ENCODE results near the gene SLC44A5.

Gene SLC44A5

GRCh38 chr1:75611014-75611413 lies at the start of gene SLC44A5:
SLC44A5 (minus strand) TSS chr1:75611114; CDS start chr1:75541447, 69,667 bp downstream.
- TF ChIP-seq EP300 (IDR thresholded peaks at IDR 0.05; ENCODE audit: borderline replicate concordance) (no peak), EGR1 (IDR thresholded peaks at IDR 0.05) (no peak), FOXM1 (IDR thresholded peaks at IDR 0.05; ENCODE audit: borderline replicate concordance, low read depth) (no peak), REST (IDR thresholded peaks at IDR 0.05; ENCODE audit: low read depth) (no peak), TAF1 (IDR thresholded peaks at IDR 0.05; ENCODE audit: low read depth) (no peak), YY1 (IDR thresholded peaks at IDR 0.05; ENCODE audit: low read depth) (no peak), TCF12 (IDR thresholded peaks at IDR 0.05; ENCODE audit: low read depth) (no peak), CEBPB (IDR thresholded peaks at IDR 0.05) (no peak)

GRCh38 chr1:75655931-75656330 lies 45.0 kb upstream of the SLC44A5 start:
- TF ChIP-seq CREB1 (IDR thresholded peaks at IDR 0.05; ENCODE audit: low read depth) (no peak), MAX (IDR thresholded peaks at IDR 0.05) (no peak), EP300 (IDR thresholded peaks at IDR 0.05; ENCODE audit: borderline replicate concordance) (no peak), REST (IDR thresholded peaks at IDR 0.05; ENCODE audit: low read depth) (no peak), TEAD4 (IDR thresholded peaks at IDR 0.05) (no peak), ZBTB7A (IDR thresholded peaks at IDR 0.05; ENCODE audit: low read depth) (no peak), RAD21 (IDR thresholded peaks at IDR 0.05; ENCODE audit: low read depth) (no peak)
- TF ChIP-seq, protein P1, sequence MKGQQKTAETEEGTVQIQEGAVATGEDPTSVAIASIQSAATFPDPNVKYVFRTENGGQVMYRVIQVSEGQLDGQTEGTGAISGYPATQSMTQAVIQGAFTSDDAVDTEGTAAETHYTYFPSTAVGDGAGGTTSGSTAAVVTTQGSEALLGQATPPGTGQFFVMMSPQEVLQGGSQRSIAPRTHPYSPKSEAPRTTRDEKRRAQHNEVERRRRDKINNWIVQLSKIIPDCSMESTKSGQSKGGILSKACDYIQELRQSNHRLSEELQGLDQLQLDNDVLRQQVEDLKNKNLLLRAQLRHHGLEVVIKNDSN (IDR thresholded peaks at IDR 0.05): no peak

GRCh38 chr1:75643460-75643859 lies 32.5 kb upstream of the SLC44A5 start:
- no peak for TF ChIP-seq CEBPB (IDR thresholded peaks at IDR 0.05)
- peak; percentile 55 for TF ChIP-seq NFIC (IDR thresholded peaks at IDR 0.05)

DNA sequence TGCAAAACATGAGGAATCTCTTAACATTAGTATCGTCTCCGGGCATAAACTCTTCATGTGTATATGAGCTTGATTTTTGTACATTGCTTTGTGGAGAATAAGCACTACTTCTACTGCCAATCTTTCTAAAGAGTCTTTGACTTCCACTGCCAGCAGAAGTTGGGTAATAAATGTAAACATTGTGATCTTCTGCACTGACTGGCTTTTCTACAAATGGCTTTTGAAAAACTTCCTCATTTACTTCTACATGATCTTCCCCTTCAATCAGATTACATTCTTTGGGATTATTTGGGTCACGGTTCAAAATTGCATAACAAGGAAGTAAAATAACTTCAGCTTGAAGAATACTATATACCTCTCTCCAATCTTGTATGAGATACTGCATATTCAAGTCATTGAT lies 30.4 kb upstream of the SLC44A5 start:
- TF ChIP-seq YY1 (IDR thresholded peaks at IDR 0.05; ENCODE audit: low read depth): no peak
- no peak for TF ChIP-seq RAD21 (IDR thresholded peaks at IDR 0.05; ENCODE audit: low read depth)
- TF ChIP-seq EGR1 (IDR thresholded peaks at IDR 0.05): no peak
- TF ChIP-seq, protein P1 (IDR thresholded peaks at IDR 0.05): no peak
- no peak for TF ChIP-seq NFIC (IDR thresholded peaks at IDR 0.05)
- TF ChIP-seq MAX (IDR thresholded peaks at IDR 0.05): no peak
- TF ChIP-seq CREB1 (IDR thresholded peaks at IDR 0.05; ENCODE audit: low read depth): no peak
- TF ChIP-seq FOXM1 (IDR thresholded peaks at IDR 0.05; ENCODE audit: borderline replicate concordance, low read depth): no peak
- no peak for TF ChIP-seq TAF1 (IDR thresholded peaks at IDR 0.05; ENCODE audit: low read depth)

DNA sequence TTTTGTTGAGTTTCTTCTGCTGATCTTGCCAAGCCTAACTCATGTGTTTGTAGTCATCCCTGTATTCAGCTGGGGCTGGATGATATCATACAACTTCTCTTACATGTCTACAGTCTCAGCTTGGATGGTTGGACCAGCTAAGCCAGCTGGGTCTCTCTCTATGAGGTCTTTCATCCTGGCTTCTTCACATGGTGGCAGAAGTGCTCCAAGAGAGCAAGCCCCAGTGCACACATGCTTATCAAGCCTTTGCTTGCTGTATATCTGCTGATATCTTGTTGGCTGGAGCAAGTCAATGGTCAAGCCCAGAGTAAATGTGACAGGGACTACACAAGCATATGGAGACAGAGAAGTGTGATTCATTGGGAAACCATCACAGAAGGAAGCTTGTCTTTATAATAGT lies 29.2 kb upstream of the SLC44A5 start:
- TF ChIP-seq CEBPB (IDR thresholded peaks at IDR 0.05) (no peak), TAF1 (IDR thresholded peaks at IDR 0.05; ENCODE audit: low read depth) (no peak), RAD21 (IDR thresholded peaks at IDR 0.05; ENCODE audit: low read depth) (no peak), MAX (IDR thresholded peaks at IDR 0.05) (no peak)

- no peak for TF ChIP-seq TAF1 (IDR thresholded peaks at IDR 0.05; ENCODE audit: low read depth)
- TF ChIP-seq, protein P1 (IDR thresholded peaks at IDR 0.05): no peak
- TF ChIP-seq MAX (IDR thresholded peaks at IDR 0.05): no peak
- TF ChIP-seq RAD21 (IDR thresholded peaks at IDR 0.05; ENCODE audit: low read depth): peak; percentile 73
- TF ChIP-seq CREB1 (IDR thresholded peaks at IDR 0.05; ENCODE audit: low read depth): no peak
- no peak for TF ChIP-seq TEAD4 (IDR thresholded peaks at IDR 0.05)
- TF ChIP-seq EP300 (IDR thresholded peaks at IDR 0.05; ENCODE audit: borderline replicate concordance): no peak
- TF ChIP-seq NFIC (IDR thresholded peaks at IDR 0.05): no peak
- TF ChIP-seq REST (IDR thresholded peaks at IDR 0.05; ENCODE audit: low read depth): no peak
Measured at GRCh38 chr1:75632350-75632949, 21.5 kb upstream of the SLC44A5 start.

All from Ishikawa (cell line).